Fibroblast of lung (primary cell): ENCODE results near the gene VWA5B1. TPM values are rescaled to one million over a fixed set of nuclear protein-coding genes. Genes with fewer than 3 reads are reported as not detected.

Source experiments
- DNase-seq, 2 donors: peaks; one replicate each; pipeline versions ENCODE4 v3.0.0 to v3.0.0-alpha.2; 2010; ENCODE audit warnings: low read depth in 2 of 2
- H2AFZ ChIP-seq: 2 replicates; pipeline ENCODE4 v1.5.1; 2012; ENCODE audit warnings: low read length, control low read depth, inconsistent platforms
- H3K27ac ChIP-seq: 2 replicates; pipeline ENCODE4 v1.5.1; 2011; ENCODE audit warnings: low read length, control low read depth; ENCODE audit not compliant: insufficient read depth
- H3K27me3 ChIP-seq: 2 replicates; pipeline ENCODE4 v1.5.1; 2011; ENCODE audit warnings: mild to moderate bottlenecking, low read length; ENCODE audit not compliant: control insufficient read depth, insufficient read depth
- H3K36me3 ChIP-seq: 2 replicates; pipeline ENCODE4 v1.5.1; 2011; ENCODE audit warnings: low read length; ENCODE audit not compliant: control insufficient read depth, insufficient read depth
- H3K4me1 ChIP-seq: 2 replicates; pipeline ENCODE4 v1.5.1; 2011; ENCODE audit warnings: low read length; ENCODE audit not compliant: control insufficient read depth, insufficient read depth; ENCODE audit errors: extremely low read depth
- H3K4me2 ChIP-seq: 2 replicates; pipeline ENCODE4 v1.5.1; 2011; ENCODE audit warnings: low read length, control low read depth; ENCODE audit not compliant: insufficient read depth; ENCODE audit errors: extremely low read depth
- H3K4me3 ChIP-seq, 4 experiments: fragments of 200-600 bp in 1 of 4; sonication (generic) in 1 of 4; replicated peaks in 1 of 4; 2 replicates each; pipeline ENCODE4 v1.5.1; 2011 to 2016; ENCODE audit warnings: low read length in 4 of 4, low read depth in 3 of 4, mild to moderate bottlenecking in 3 of 4, control low read depth in 2 of 4, inconsistent platforms in 1 of 4, mixed read lengths in 1 of 4; ENCODE audit not compliant: insufficient read depth in 1 of 4; ENCODE audit errors: control extremely low read depth in 1 of 4
- H3K79me2 ChIP-seq: 2 replicates; pipeline ENCODE4 v1.5.1; 2012; ENCODE audit warnings: mild to moderate bottlenecking, low read length, inconsistent platforms; ENCODE audit not compliant: control insufficient read depth, insufficient read depth
- H3K9ac ChIP-seq: 2 replicates; pipeline ENCODE4 v1.5.1; 2011; ENCODE audit warnings: mild to moderate bottlenecking, low read length, control low read depth; ENCODE audit not compliant: insufficient read depth
- H3K9me3 ChIP-seq: 2 replicates; pipeline ENCODE4 v1.5.1; 2012; ENCODE audit warnings: low read depth, low read length; ENCODE audit not compliant: control insufficient read depth, insufficient read depth
- H4K20me1 ChIP-seq: 2 replicates; pipeline ENCODE4 v1.5.1; 2011; ENCODE audit warnings: low read length; ENCODE audit not compliant: control insufficient read depth, insufficient read depth; ENCODE audit errors: extremely low read depth
- CTCF ChIP-seq, 2 donors: IDR thresholded peaks in 1 of 2; conservative IDR thresholded peaks in 1 of 2; 1 replicate in 1 of 2; 2 replicates in 1 of 2; pipeline ENCODE4 v1.5.1; 2011 to 2012; ENCODE audit warnings: low read length in 2 of 2, control low read depth in 1 of 2, inconsistent platforms in 1 of 2, low read depth in 1 of 2, mild to moderate bottlenecking in 1 of 2
- EZH2 ChIP-seq: IDR thresholded peaks from 2 replicates; pipeline ENCODE4 v1.5.1; 2012; ENCODE audit warnings: low read length, control low read depth, mild to moderate bottlenecking; ENCODE audit errors: missing control alignments
- polyA plus RNA-seq, 2 donors: library from polyadenylated mRNA; depleted of rRNA in 1 of 2; stranded (reverse) in 1 of 2; unstranded in 1 of 2; fragments of >200 nt; gene quantifications; 2 replicates each; pipeline ENCODE4 v1.2.1, GENCODE V29; 2011 to 2012; ENCODE audit warnings: missing spikeins in 1 of 2
- total RNA-seq: library from RNA; depleted of rRNA; stranded (reverse); fragments of >200 nt; gene quantifications from 2 replicates; pipeline ENCODE4 v1.2.1, GENCODE V29; 2014

Gene VWA5B1
- total and polyA plus RNA-seq, 2 donors (not counting 1 experiment from before 2014, with no cell fraction given): not detected

- TF ChIP-seq EZH2 (no peak), CTCF (conservative IDR thresholded peaks at IDR 0.05 in 1 of 2, IDR thresholded peaks at IDR 0.05 in 1 of 2; ENCODE audit: low read depth in 1 of 2, low read length in 2 of 2) (no peak)
- Histone ChIP-seq H3K79me2 (no peaks in the 10 kb centered on the region), H2AFZ (no peak overlapping the region), H3K9me3 (no peaks in the 10 kb centered on the region), H3K4me2 (no peak overlapping the region), H3K9ac (no peak overlapping the region), H3K27ac (no peak overlapping the region), H3K27me3 (peaks cover 21% of the 10 kb centered on the region), H3K4me3 (no peak overlapping the region), H3K36me3 (no peaks in the 10 kb centered on the region), H3K4me1 (peaks cover 4% of the 10 kb centered on the region), H4K20me1 (no peaks in the 10 kb centered on the region)
- DNase-seq: no peak
Measured at GRCh38 chr1:20402585-20403422, 112.1 kb downstream of the VWA5B1 start.

GRCh38 chr1:20403423-20404145 lies 112.9 kb downstream of the VWA5B1 start:
- Histone ChIP-seq H4K20me1 (no peaks in the 10 kb centered on the region), H3K36me3 (no peaks in the 10 kb centered on the region), H3K27ac (no peak overlapping the region), H2AFZ (no peak overlapping the region), H3K27me3 (peaks cover 19% of the 10 kb centered on the region), H3K4me2 (no peak overlapping the region), H3K79me2 (no peaks in the 10 kb centered on the region), H3K4me3 (no peak overlapping the region), H3K9ac (no peak overlapping the region), H3K9me3 (no peaks in the 10 kb centered on the region), H3K4me1 (peaks cover 4% of the 10 kb centered on the region)
- no peak for DNase-seq
- TF ChIP-seq CTCF (conservative IDR thresholded peaks at IDR 0.05 in 1 of 2, IDR thresholded peaks at IDR 0.05 in 1 of 2; ENCODE audit: low read depth in 1 of 2, low read length in 2 of 2) (no peak), EZH2 (no peak)

GRCh38 chr1:20404466-20404865 lies 113.8 kb downstream of the VWA5B1 start:
- H3K4me2 ChIP-seq: no peak overlapping the region
- no peak overlapping the region for H3K27ac ChIP-seq
- H3K36me3 ChIP-seq: no peaks in the 10 kb centered on the region
- no peak overlapping the region for H3K4me3 ChIP-seq
- no peak for DNase-seq
- no peaks in the 10 kb centered on the region for H3K79me2 ChIP-seq
- no peak overlapping the region for H2AFZ ChIP-seq
- no peak for TF ChIP-seq EZH2
- TF ChIP-seq CTCF (conservative IDR thresholded peaks at IDR 0.05 in 1 of 2, IDR thresholded peaks at IDR 0.05 in 1 of 2; ENCODE audit: low read depth in 1 of 2, low read length in 2 of 2): no peak
- no peaks in the 10 kb centered on the region for H3K9me3 ChIP-seq
- H3K4me1 ChIP-seq: peaks cover 4% of the 10 kb centered on the region
- no peaks in the 10 kb centered on the region for H4K20me1 ChIP-seq
- no peak overlapping the region for H3K9ac ChIP-seq
- H3K27me3 ChIP-seq: peaks cover 11% of the 10 kb centered on the region
